ENCODE data around the gene ERC2. TPM values are rescaled to one million over a fixed set of nuclear protein-coding genes. Genes with fewer than 3 reads are reported as not detected.

The ERC2 gene
- total RNA-seq, 1 donor from 2014 or later = not detected

GRCh38 chr3:55555873-55556618 lies 912.2 kb downstream of the ERC2 start:
- DNase-seq (ENCODE audit: low spot score) = no peak
- ATAC-seq = no peak

DNA sequence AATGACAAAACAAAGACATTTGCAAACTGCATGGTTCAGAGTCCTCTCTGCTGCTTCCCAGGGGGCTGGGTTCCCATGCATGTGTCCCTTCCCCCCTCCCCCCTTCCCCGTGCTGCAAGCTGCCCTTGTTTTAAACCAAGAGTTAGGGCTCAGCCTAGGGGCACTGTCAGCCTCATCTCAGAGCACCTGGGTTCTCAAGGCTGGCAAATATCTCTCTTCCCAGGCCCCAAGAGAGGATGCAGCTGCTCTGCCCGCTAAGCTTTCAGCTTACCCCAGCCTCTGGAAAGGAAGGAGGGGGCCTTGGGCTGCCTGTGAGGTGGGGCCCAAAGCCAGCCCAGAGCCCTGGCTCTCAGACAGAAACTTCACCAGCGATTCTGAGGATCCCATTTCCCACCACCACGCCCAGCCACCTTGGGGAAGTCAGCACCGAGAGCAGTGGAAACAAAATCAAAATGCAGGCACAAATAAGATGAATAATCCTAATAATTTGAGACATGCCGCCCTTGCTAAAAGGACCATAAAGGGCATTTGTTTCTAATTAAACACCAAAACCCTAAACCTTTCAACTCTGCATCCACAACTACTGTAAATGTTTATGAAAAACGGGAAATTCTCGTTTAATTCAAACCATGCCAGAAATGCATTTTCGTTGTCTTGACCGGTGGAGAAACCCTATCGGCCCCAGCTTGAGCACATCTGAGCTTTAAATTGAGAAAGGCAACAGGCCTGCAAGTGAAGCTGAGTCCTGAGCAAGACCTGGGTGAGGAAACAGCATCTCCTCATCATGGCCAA lies 913.4 kb downstream of the ERC2 start:
- DNase-seq (ENCODE audit: low spot score) = no peak
- ATAC-seq = no peak

GRCh38 chr3:55551644-55552043 lies 916.6 kb downstream of the ERC2 start:
- DNase-seq (ENCODE audit: low spot score) (no peak), ATAC-seq (no peak)

- no peak for DNase-seq (ENCODE audit: low spot score)
- no peak for ATAC-seq
Observed at GRCh38 chr3:55549177-55549576, 919.1 kb downstream of the ERC2 start.

GRCh38 chr3:55546866-55547669 lies 921.2 kb downstream of the ERC2 start:
- ATAC-seq = no peak
- no peak for DNase-seq (ENCODE audit: low spot score)

GRCh38 chr3:55545995-55546394 lies 922.3 kb downstream of the ERC2 start:
- ATAC-seq = no peak
- DNase-seq (ENCODE audit: low spot score) = no peak

DNA sequence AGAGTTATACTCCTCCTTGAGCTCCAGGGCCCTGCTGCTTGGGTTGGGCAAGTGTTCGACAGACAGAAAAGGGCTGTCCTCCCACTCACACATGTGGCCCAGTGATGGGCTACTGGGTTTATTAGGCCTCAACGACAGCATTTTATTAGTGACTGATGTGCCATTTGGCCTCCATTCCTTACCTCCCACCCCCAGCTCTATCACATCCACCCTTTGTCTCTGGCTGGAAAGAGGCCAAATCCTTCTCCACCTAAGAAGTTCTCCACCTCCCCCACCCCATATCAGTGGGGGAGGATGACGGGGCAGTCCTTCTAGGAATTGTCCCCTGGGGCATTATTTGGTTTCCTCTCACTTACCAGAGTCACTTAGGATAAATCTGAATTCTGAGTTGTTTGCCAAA lies 924.0 kb downstream of the ERC2 start:
- ATAC-seq (no peak), DNase-seq (ENCODE audit: low spot score) (no peak)

- no peak for DNase-seq (ENCODE audit: low spot score)
- no peak for ATAC-seq
Observed at GRCh38 chr3:55543181-55543614, 925.1 kb downstream of the ERC2 start.

DNA sequence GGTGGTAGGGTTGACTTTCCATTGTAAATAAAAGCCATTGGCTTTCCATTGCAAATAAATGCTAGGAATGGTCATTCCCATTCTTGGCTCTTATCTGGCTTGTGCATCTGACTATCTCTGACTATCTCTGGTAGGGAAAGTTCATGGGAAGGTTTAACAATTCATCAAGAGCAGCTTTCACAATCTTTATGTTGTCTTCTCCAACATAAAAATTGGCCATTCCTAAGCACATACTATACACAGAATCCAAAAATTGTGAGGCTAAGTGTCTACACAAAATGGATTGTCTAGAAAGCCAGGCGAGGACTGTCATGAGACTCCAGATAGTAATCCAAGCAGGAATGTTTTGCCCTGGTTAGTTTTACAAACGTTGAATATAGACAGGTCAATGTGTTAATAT lies 926.8 kb downstream of the ERC2 start:
- ATAC-seq (no peak), DNase-seq (ENCODE audit: low spot score) (no peak)

DNA sequence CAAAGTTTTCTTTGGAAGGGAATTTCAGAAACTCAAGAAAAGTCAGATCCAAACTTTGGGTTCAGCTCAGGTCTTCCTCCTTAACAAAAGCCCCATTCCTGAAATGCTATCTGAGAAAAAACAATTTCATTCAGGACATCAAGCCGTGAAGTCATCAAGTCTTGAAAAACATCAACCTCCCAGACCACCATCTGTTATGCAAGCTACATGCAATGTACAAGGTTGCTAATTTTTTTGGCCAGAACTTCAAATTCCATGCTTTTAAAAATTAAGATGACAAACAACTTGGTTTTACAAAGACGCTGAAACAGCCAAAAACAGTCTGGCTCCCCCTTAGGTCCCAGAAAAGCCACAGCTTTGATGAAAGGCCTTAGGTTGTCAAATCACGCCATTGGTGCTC lies 927.3 kb downstream of the ERC2 start:
- ATAC-seq (no peak), DNase-seq (ENCODE audit: low spot score) (no peak)

GRCh38 chr3:55540579-55540978 lies 927.7 kb downstream of the ERC2 start:
- DNase-seq (ENCODE audit: low spot score) (no peak), ATAC-seq (no peak)

DNA sequence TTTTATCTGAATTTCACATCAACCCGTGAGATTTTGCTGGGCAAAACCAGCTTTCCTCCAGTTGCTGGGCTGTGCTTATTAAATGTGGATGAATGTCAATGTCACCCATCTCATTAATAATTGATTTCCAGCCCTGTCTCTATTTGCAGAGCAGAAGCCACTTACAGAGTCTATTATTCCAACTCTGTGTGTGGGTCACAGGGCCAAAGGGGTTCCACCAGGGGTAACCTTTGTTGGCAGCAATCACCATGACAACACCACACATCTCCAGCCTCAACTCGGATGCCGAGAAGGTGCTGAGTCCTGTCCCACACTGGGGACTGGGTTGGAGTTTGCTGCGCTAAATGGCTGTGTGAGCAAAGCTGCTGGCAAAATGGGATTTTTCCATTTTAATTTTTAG lies 930.1 kb downstream of the ERC2 start:
- ATAC-seq (peak; percentile 70), DNase-seq (ENCODE audit: low spot score) (no peak)

- DNase-seq (ENCODE audit: low spot score) (no peak), ATAC-seq (peak; percentile 53)
Observed at GRCh38 chr3:55537563-55537962, 930.7 kb downstream of the ERC2 start.

GRCh38 chr3:55537129-55537528 lies 931.1 kb downstream of the ERC2 start:
- DNase-seq (ENCODE audit: low spot score) (no peak), ATAC-seq (no peak)

DNA sequence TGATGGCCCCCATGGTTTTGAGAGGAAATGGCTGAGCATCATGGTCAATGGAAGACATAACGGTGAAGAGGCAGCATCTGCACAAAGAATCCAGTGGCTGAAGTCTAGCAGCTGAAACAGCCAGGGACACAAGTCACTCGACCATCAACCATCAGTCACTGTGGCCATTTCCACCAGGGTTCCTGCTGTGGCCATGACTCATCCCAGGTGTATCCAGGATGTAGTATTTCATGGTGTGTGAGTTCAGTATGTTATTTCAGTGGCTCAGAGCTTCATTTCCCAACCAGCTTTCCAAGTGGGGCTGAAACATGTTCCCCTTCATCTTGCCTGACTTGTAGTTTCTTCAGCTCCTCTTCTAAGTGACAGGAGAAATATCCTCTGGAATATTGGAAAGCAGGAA lies 933.4 kb downstream of the ERC2 start:
- no peak for ATAC-seq
- DNase-seq (ENCODE audit: low spot score) = no peak

DNA sequence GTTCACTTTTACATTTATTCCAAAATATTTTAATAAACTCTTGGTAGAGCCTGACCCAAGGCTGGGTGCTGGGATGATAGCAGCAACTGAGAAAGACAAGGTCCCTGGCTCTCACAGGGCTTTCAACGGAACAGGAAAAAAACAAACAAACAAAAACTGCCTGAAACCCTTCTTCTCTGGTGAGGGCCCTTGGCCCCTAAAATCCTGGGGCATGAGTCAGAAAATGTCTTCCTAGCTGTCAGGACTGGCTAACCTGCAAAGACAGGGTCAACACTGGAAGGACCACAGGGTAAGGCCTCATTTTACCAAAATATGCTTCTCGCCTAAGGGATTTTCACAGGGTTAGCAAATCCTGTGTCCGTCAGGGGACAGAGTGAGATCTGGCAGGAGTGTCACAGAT lies 935.5 kb downstream of the ERC2 start:
- ATAC-seq (no peak), DNase-seq (ENCODE audit: low spot score) (no peak)

DNA sequence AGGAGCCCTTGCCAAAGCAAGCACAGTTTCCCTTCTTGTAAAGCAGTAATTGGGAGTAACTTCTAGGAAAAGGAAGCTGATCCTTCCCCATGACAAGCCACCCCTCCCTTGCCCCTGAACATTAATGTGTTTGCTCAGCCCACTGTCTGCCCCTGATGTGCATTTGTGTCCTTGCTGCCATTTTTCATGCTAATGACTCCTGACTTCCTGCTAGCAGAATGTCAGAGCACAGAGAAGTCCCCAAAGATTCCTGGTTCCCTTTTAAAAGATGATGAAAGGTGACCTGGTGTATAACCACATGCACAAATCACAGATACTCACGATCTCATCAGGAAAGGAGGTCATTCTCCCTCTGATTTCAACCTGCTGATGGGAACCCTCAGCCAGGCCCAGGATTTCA lies 936.9 kb downstream of the ERC2 start:
- no peak for ATAC-seq
- no peak for DNase-seq (ENCODE audit: low spot score)

DNA sequence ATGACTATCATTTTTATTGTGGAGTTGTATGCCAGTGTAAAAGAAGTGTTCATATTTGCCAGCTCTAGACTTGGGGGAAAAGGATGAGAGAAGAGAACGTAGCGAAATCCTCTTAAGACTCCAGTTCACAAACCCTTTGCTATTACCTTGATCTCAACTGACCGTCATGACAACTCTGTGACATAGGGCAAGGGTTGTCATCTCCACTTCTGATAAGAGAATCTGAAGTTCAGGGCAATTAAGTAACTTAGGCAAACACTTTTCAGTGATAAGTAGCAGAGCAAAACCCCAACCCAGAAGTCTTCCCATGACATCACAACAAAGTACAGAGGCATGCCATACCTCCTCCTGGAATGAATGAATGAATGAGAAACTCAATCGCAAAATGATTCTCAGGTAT lies 940.9 kb downstream of the ERC2 start:
- ATAC-seq (no peak), DNase-seq (ENCODE audit: low spot score) (no peak)

- DNase-seq (ENCODE audit: low spot score) (peak; percentile 80), ATAC-seq (peak; percentile 86)
Observed at GRCh38 chr3:55526332-55527030, 941.8 kb downstream of the ERC2 start.

DNA sequence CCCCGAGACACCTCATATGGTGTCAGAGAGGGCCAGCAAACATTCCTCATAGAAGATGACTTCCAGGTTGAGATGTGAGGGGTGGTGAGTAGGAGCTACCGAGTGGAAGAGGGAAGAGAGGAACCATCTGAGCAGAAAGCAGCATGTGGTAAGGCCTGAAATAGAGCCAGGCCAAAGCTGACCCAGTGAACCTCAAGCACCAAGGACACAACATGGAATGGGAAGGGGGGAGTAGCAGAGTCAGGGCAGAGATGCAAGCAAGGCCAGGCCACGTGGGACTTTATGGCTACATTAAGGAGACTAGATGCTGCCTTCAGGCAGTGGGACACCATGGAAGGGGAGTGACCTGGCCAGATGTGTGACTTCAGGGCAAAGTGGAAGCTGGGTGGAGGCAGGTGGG lies 942.8 kb downstream of the ERC2 start:
- ATAC-seq (peak; percentile 11), DNase-seq (ENCODE audit: low spot score) (no peak)
